ENCODE results near the gene MBTD1. TPM values are rescaled to one million over a fixed set of nuclear protein-coding genes. Genes with fewer than 3 reads are reported as not detected.
"Not testable (repeated sequence)": the region's sequence is repeated elsewhere in the genome, so short reads cannot be mapped to it uniquely, and the experiment has no call there.

MBTD1 gene
- total and polyA plus RNA-seq, 2 donors, result 19.2 to 19.5 TPM

- H3K4me3 ChIP-seq (ENCODE audit: low read length in 2 of 2), result no peak overlapping the region
- H3K4me1 ChIP-seq (ENCODE audit: control insufficient read depth in 2 of 2, insufficient read depth in 2 of 2, low read length in 2 of 2), result no peaks in the 10 kb centered on the region
- no peak overlapping the region for H3K27ac ChIP-seq (ENCODE audit: low read depth in 1 of 2, low read length in 1 of 2)
- 94% methylated on average over 9 of the region's 9 CpGs for WGBS
- H3K27me3 ChIP-seq (ENCODE audit: control insufficient read depth in 2 of 2, insufficient read depth in 1 of 2, low read length in 1 of 2), result no peaks in the 10 kb centered on the region
- H3K36me3 ChIP-seq (ENCODE audit: control insufficient read depth in 2 of 2, insufficient read depth in 2 of 2, low read length in 1 of 2), result peaks cover 25 to 67% of the 10 kb centered on the region in 2 donors
- peaks cover 0 to 1% of the 10 kb centered on the region in 2 donors for H3K9me3 ChIP-seq (ENCODE audit: control insufficient read depth in 2 of 2, insufficient read depth in 1 of 2, low read length in 1 of 2)
- DNase-seq (ENCODE audit: low read depth in 6 of 9, low spot score in 9 of 9), result no peak
These were observed 71.5 kb downstream of the MBTD1 start for GRCh38 chr17:51188271-51188833.

GRCh38 chr17:51185763-51186332 lies 74.0 kb downstream of the MBTD1 start:
- DNase-seq (ENCODE audit: low read depth in 6 of 9, low spot score in 9 of 9), result no peak
- H3K9me3 ChIP-seq (ENCODE audit: control insufficient read depth in 2 of 2, insufficient read depth in 1 of 2, low read length in 1 of 2), result peaks cover 0 to 1% of the 10 kb centered on the region in 2 donors
- H3K36me3 ChIP-seq (ENCODE audit: control insufficient read depth in 2 of 2, insufficient read depth in 2 of 2, low read length in 1 of 2), result peaks cover 33 to 69% of the 10 kb centered on the region in 2 donors
- no peaks in the 10 kb centered on the region for H3K27me3 ChIP-seq (ENCODE audit: control insufficient read depth in 2 of 2, insufficient read depth in 1 of 2, low read length in 1 of 2)
- H3K4me3 ChIP-seq (ENCODE audit: low read length in 2 of 2), result no peak overlapping the region
- H3K27ac ChIP-seq (ENCODE audit: low read depth in 1 of 2, low read length in 1 of 2), result no peak overlapping the region
- 99% methylated on average over 8 of the region's 8 CpGs for WGBS
- no peaks in the 10 kb centered on the region for H3K4me1 ChIP-seq (ENCODE audit: control insufficient read depth in 2 of 2, insufficient read depth in 2 of 2, low read length in 2 of 2)

GRCh38 chr17:51184124-51184523 lies 75.7 kb downstream of the MBTD1 start:
- 94% methylated on average over 1 of the region's 1 CpG for WGBS
- H3K27me3 ChIP-seq (ENCODE audit: control insufficient read depth in 2 of 2, insufficient read depth in 1 of 2, low read length in 1 of 2), result no peaks in the 10 kb centered on the region
- H3K4me3 ChIP-seq (ENCODE audit: low read length in 2 of 2), result no peak overlapping the region
- no peaks in the 10 kb centered on the region for H3K4me1 ChIP-seq (ENCODE audit: control insufficient read depth in 2 of 2, insufficient read depth in 2 of 2, low read length in 2 of 2)
- H3K9me3 ChIP-seq (ENCODE audit: control insufficient read depth in 2 of 2, insufficient read depth in 1 of 2, low read length in 1 of 2), result no peaks in the 10 kb centered on the region
- H3K27ac ChIP-seq (ENCODE audit: low read depth in 1 of 2, low read length in 1 of 2), result no peak overlapping the region
- H3K36me3 ChIP-seq (ENCODE audit: control insufficient read depth in 2 of 2, insufficient read depth in 2 of 2, low read length in 1 of 2), result peaks cover 24 to 59% of the 10 kb centered on the region in 2 donors
- no peak for DNase-seq (ENCODE audit: low read depth in 6 of 9, low spot score in 9 of 9)

- Histone ChIP-seq H3K27me3 (ENCODE audit: control insufficient read depth in 2 of 2, insufficient read depth in 1 of 2, low read length in 1 of 2) (no peaks in the 10 kb centered on the region), H3K27ac (ENCODE audit: low read depth in 1 of 2, low read length in 1 of 2) (no peak overlapping the region), H3K36me3 (ENCODE audit: control insufficient read depth in 2 of 2, insufficient read depth in 2 of 2, low read length in 1 of 2) (peaks cover 20 to 44% of the 10 kb centered on the region in 2 donors), H3K4me3 (ENCODE audit: low read length in 2 of 2) (no peak overlapping the region), H3K4me1 (ENCODE audit: control insufficient read depth in 2 of 2, insufficient read depth in 2 of 2, low read length in 2 of 2) (no peaks in the 10 kb centered on the region), H3K9me3 (ENCODE audit: control insufficient read depth in 2 of 2, insufficient read depth in 1 of 2, low read length in 1 of 2) (no peaks in the 10 kb centered on the region)
- WGBS, result 97% methylated on average over 5 of the region's 5 CpGs
- no peak for DNase-seq (ENCODE audit: low read depth in 6 of 9, low spot score in 9 of 9)
These were observed 79.4 kb downstream of the MBTD1 start for GRCh38 chr17:51180486-51180885.

GRCh38 chr17:51172030-51172429 lies 87.8 kb downstream of the MBTD1 start:
- 88% methylated on average over 9 of the region's 9 CpGs for WGBS
- H3K4me1 ChIP-seq (ENCODE audit: control insufficient read depth in 2 of 2, insufficient read depth in 2 of 2, low read length in 2 of 2); H3K27ac ChIP-seq (ENCODE audit: low read depth in 1 of 2, low read length in 1 of 2); H3K9me3 ChIP-seq (ENCODE audit: control insufficient read depth in 2 of 2, insufficient read depth in 1 of 2, low read length in 1 of 2); DNase-seq (ENCODE audit: low read depth in 6 of 9, low spot score in 9 of 9); H3K27me3 ChIP-seq (ENCODE audit: control insufficient read depth in 2 of 2, insufficient read depth in 1 of 2, low read length in 1 of 2); H3K4me3 ChIP-seq (ENCODE audit: low read length in 2 of 2): not testable (repeated sequence)
- peaks cover 16 to 35% of the 10 kb centered on the region in 2 donors for H3K36me3 ChIP-seq (ENCODE audit: control insufficient read depth in 2 of 2, insufficient read depth in 2 of 2, low read length in 1 of 2)

GRCh38 chr17:51170736-51171135 lies 89.1 kb downstream of the MBTD1 start:
- Histone ChIP-seq H3K36me3 (ENCODE audit: control insufficient read depth in 2 of 2, insufficient read depth in 2 of 2, low read length in 1 of 2) (peaks cover 16 to 31% of the 10 kb centered on the region in 2 donors), H3K4me1 (ENCODE audit: control insufficient read depth in 2 of 2, insufficient read depth in 2 of 2, low read length in 2 of 2) (peaks cover 0 to 13% of the 10 kb centered on the region in 2 donors), H3K27ac (ENCODE audit: low read depth in 1 of 2, low read length in 1 of 2) (no peak overlapping the region), H3K27me3 (ENCODE audit: control insufficient read depth in 2 of 2, insufficient read depth in 1 of 2, low read length in 1 of 2) (no peaks in the 10 kb centered on the region), H3K9me3 (ENCODE audit: control insufficient read depth in 2 of 2, insufficient read depth in 1 of 2, low read length in 1 of 2) (no peaks in the 10 kb centered on the region), H3K4me3 (ENCODE audit: low read length in 2 of 2) (no peak overlapping the region)
- 92% methylated on average over 2 of the region's 2 CpGs for WGBS
- DNase-seq (ENCODE audit: low read depth in 6 of 9, low spot score in 9 of 9), result no peak

GRCh38 chr17:51169340-51169739 lies 90.5 kb downstream of the MBTD1 start:
- Histone ChIP-seq H3K4me1 (ENCODE audit: control insufficient read depth in 2 of 2, insufficient read depth in 2 of 2, low read length in 2 of 2) (peaks cover 0 to 18% of the 10 kb centered on the region in 2 donors), H3K9me3 (ENCODE audit: control insufficient read depth in 2 of 2, insufficient read depth in 1 of 2, low read length in 1 of 2) (no peaks in the 10 kb centered on the region), H3K27ac (ENCODE audit: low read depth in 1 of 2, low read length in 1 of 2) (no peak overlapping the region), H3K27me3 (ENCODE audit: control insufficient read depth in 2 of 2, insufficient read depth in 1 of 2, low read length in 1 of 2) (no peaks in the 10 kb centered on the region), H3K4me3 (ENCODE audit: low read length in 2 of 2) (no peak overlapping the region), H3K36me3 (ENCODE audit: control insufficient read depth in 2 of 2, insufficient read depth in 2 of 2, low read length in 1 of 2) (peaks cover 7 to 31% of the 10 kb centered on the region in 2 donors)
- DNase-seq (ENCODE audit: low read depth in 6 of 9, low spot score in 9 of 9), result no peak
- WGBS, result 98% methylated on average over 1 of the region's 1 CpG

GRCh38 chr17:51166987-51167931 lies 92.6 kb downstream of the MBTD1 start:
- peaks cover 5 to 33% of the 10 kb centered on the region in 2 donors for H3K36me3 ChIP-seq (ENCODE audit: control insufficient read depth in 2 of 2, insufficient read depth in 2 of 2, low read length in 1 of 2)
- peak overlapping the region; percentile 78 to 80 for H3K4me3 ChIP-seq (ENCODE audit: low read length in 2 of 2)
- no peaks in the 10 kb centered on the region for H3K27me3 ChIP-seq (ENCODE audit: control insufficient read depth in 2 of 2, insufficient read depth in 1 of 2, low read length in 1 of 2)
- peak overlapping the region; percentile 52 to 55 for H3K27ac ChIP-seq (ENCODE audit: low read depth in 1 of 2, low read length in 1 of 2)
- peak in 7 of 9 donors; percentile 27 to 76 (median 47) for DNase-seq (ENCODE audit: low read depth in 6 of 9, low spot score in 9 of 9)
- no peaks in the 10 kb centered on the region for H3K9me3 ChIP-seq (ENCODE audit: control insufficient read depth in 2 of 2, insufficient read depth in 1 of 2, low read length in 1 of 2)
- WGBS, result 17% methylated on average over 42 of the region's 42 CpGs
- peaks cover 0 to 18% of the 10 kb centered on the region in 2 donors for H3K4me1 ChIP-seq (ENCODE audit: control insufficient read depth in 2 of 2, insufficient read depth in 2 of 2, low read length in 2 of 2)
